Retina (tissue), 1 donor: Measurements from ENCODE around the gene KCNK10.
A peak's percentile ranks its signal among the peaks of the same experiment; 100 is the strongest.

Source experiments
- DNase-seq: peaks from one replicate; pipeline ENCODE4 v3.0.0-alpha.2; 2016

KCNK10 gene

GRCh38 chr14:88225721-88226120 is 97.3 kb downstream of the KCNK10 start:
- DNase-seq = peak; percentile 36

GRCh38 chr14:88218119-88218915 is 104.8 kb downstream of the KCNK10 start:
- no peak for DNase-seq

GRCh38 chr14:88212691-88213090 is 110.4 kb downstream of the KCNK10 start:
- no peak for DNase-seq

GRCh38 chr14:88210426-88210825 is 112.6 kb downstream of the KCNK10 start:
- DNase-seq = no peak

GRCh38 chr14:88209273-88209672 is 113.8 kb downstream of the KCNK10 start:
- no peak for DNase-seq

GRCh38 chr14:88208858-88209257 is 114.2 kb downstream of the KCNK10 start:
- DNase-seq = no peak

GRCh38 chr14:88204221-88204620 is 118.8 kb downstream of the KCNK10 start:
- no peak for DNase-seq

GRCh38 chr14:88203291-88203690 is 119.8 kb downstream of the KCNK10 start:
- DNase-seq = no peak

- no peak for DNase-seq
Measured at GRCh38 chr14:88202286-88202685, 120.8 kb downstream of the KCNK10 start.

GRCh38 chr14:88201851-88202250 is 121.2 kb downstream of the KCNK10 start:
- DNase-seq = no peak

GRCh38 chr14:88199882-88200281 is 123.2 kb downstream of the KCNK10 start:
- no peak for DNase-seq

GRCh38 chr14:88198446-88198845 is 124.6 kb downstream of the KCNK10 start:
- DNase-seq = peak; percentile 17

GRCh38 chr14:88196925-88197324 is 126.1 kb downstream of the KCNK10 start:
- no peak for DNase-seq

- no peak for DNase-seq
Measured at GRCh38 chr14:88196116-88196890, 126.8 kb downstream of the KCNK10 start.

GRCh38 chr14:88195676-88196075 is 127.4 kb downstream of the KCNK10 start:
- peak; percentile 52 for DNase-seq

GRCh38 chr14:88194531-88194930 is 128.5 kb downstream of the KCNK10 start:
- DNase-seq = no peak

- DNase-seq = no peak
Measured at GRCh38 chr14:88191605-88192004, 131.5 kb downstream of the KCNK10 start.

- DNase-seq = peak; percentile 82
Measured at GRCh38 chr14:88189417-88190191, 133.5 kb downstream of the KCNK10 start.

- peak; percentile 69 for DNase-seq
Measured at GRCh38 chr14:88188745-88189416, 134.2 kb downstream of the KCNK10 start.

- no peak for DNase-seq
Measured at GRCh38 chr14:88185843-88186242, 137.2 kb downstream of the KCNK10 start.

- DNase-seq = no peak
Measured at GRCh38 chr14:88184956-88185355, 138.1 kb downstream of the KCNK10 start.

- no peak for DNase-seq
Measured at GRCh38 chr14:88181072-88181471, 142.0 kb downstream of the KCNK10 start.

GRCh38 chr14:88179716-88180115 is 143.4 kb downstream of the KCNK10 start:
- no peak for DNase-seq
